Neural cell (in vitro differentiated cells): ENCODE measurements around the gene LCLAT1.

ENCODE experiments used
- CTCF ChIP-seq: fragments of 450-650 bp; IDR thresholded peaks from 2 replicates; pipeline ENCODE4 v1.5.1; 2014; ENCODE audit warnings: antibody characterized with exemption, mild to moderate bottlenecking, moderate library complexity; ENCODE audit not compliant: poor library complexity, severe bottlenecking
- EP300 ChIP-seq: fragments of 450-650 bp; conservative IDR thresholded peaks from 2 replicates; pipeline ENCODE4 v1.6.1; 2014; ENCODE audit warnings: antibody characterized with exemption, mild to moderate bottlenecking, moderate library complexity; ENCODE audit not compliant: poor library complexity, severe bottlenecking
- EZH2 ChIP-seq: fragments of 200-600, 300-800 bp; shearing (Covaris generic), sonication (generic); IDR thresholded peaks from 2 replicates; pipeline ENCODE4 v1.6.1; 2014; ENCODE audit warnings: antibody characterized with exemption, low read length, borderline replicate concordance, mild to moderate bottlenecking; ENCODE audit not compliant: insufficient read depth, poor library complexity, severe bottlenecking

DNA sequence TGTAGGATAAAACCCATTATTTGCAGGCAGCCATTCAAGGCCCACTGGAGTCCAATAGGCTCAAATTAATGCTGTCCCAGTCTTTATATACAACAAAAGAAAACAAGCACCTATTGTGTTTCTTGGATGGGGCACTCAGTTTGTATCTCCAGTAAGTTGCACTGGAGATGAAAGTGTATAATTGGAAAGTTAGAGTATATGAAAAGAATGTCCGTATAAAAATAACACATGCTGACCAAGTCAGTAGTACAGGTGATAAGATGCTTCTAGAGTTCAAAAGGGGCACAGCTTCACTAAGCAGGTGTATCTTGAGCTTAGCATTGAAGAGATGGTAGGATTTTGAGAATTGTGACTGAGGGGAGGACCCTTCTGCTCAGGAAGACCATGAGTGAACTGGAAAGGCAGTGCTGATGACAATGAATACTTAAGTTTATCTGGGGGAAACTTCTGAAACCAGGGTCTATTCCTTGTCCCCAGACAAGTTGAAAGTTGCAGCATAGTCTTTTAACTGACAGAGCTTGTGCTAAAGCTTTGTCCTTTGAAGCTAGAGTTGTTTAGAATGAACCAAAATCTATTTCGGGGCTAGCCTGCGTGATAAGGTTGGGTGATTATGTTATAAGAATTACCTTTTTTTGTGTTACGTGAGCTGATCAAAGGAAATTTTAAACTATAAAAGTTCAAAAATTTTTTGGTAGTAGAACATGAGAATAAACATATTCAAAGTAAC lies 15.2 kb downstream of the LCLAT1 start:
- no peak for TF ChIP-seq EP300
- no peak for TF ChIP-seq EZH2
- no peak for TF ChIP-seq CTCF
